Panc1 (cell line): Measurements from ENCODE around the gene BAG1. TPM values are rescaled to one million over a fixed set of nuclear protein-coding genes. Genes with fewer than 3 reads are reported as not detected.

Experiments used
- ATAC-seq: fragments of 200-7000 bp; cut with Tn5 transposase; 2 replicates; pipeline ENCODE4 v1.9.1; 2020; ENCODE audit warnings: mild to moderate bottlenecking, moderate library complexity
- BruUV-seq: library from RNA; stranded (reverse); fragments of 400-500 nt; replicated peaks from 2 replicates; lab custom pipeline; 2021; lab: Mats Ljungman, UMichigan
- CTCF ChIA-PET: fragments of 300-600 bp; sonication (Branson Sonifier 250); formaldehyde crosslinking; loops from one replicate; lab custom pipeline; 2022; ENCODE audit warnings: antibody characterized with exemption; lab: Charles Lee
- POLR2A ChIA-PET: fragments of 300-600 bp; sonication (Branson Sonifier 250); formaldehyde crosslinking; loops from one replicate; lab custom pipeline; 2022; ENCODE audit warnings: antibody characterized with exemption; lab: Charles Lee
- DNase-seq: peaks from one replicate; pipeline ENCODE4 v3.0.0-alpha.2; 2010; ENCODE audit warnings: low read depth, low spot score
- H3K27ac ChIP-seq: 2 replicates; pipeline ENCODE4 v1.5.1; 2011; ENCODE audit warnings: mild to moderate bottlenecking, low read length, inconsistent platforms
- H3K27me3 ChIP-seq: fragments of 200-500 bp; sonication (Bioruptor generic); 2 replicates; pipeline ENCODE4 v1.6.0; 2014; ENCODE audit warnings: low read length, inconsistent platforms; ENCODE audit not compliant: control insufficient read depth, insufficient read depth
- H3K36me3 ChIP-seq: fragments of 200-500 bp; sonication (Bioruptor generic); 2 replicates; pipeline ENCODE4 v1.5.1; 2014; ENCODE audit warnings: inconsistent platforms, mild to moderate bottlenecking, low read length, moderate library complexity; ENCODE audit not compliant: control insufficient read depth, insufficient read depth
- H3K4me1 ChIP-seq: 2 replicates; pipeline ENCODE4 v1.5.1; 2011; ENCODE audit warnings: inconsistent platforms, mild to moderate bottlenecking, low read length, moderate library complexity; ENCODE audit not compliant: control insufficient read depth, insufficient read depth
- H3K4me3 ChIP-seq, 2 experiments: 2 replicates each; pipeline ENCODE4 v1.5.1; 2011 to 2012; ENCODE audit warnings: low read depth in 2 of 2, low read length in 2 of 2, mild to moderate bottlenecking in 2 of 2, inconsistent platforms in 1 of 2, moderate library complexity in 1 of 2
- H3K9me3 ChIP-seq: fragments of 200-500 bp; sonication (Bioruptor generic); 2 replicates; pipeline ENCODE4 v1.5.1; 2014; ENCODE audit warnings: low read depth, mild to moderate bottlenecking, inconsistent platforms, low read length, moderate library complexity; ENCODE audit not compliant: control insufficient read depth, insufficient read depth
- POLR2AphosphoS5 ChIP-seq: IDR thresholded peaks from 2 replicates; pipeline ENCODE4 v1.6.1; 2012; ENCODE audit warnings: mild to moderate bottlenecking, low read depth, low read length, moderate library complexity
- SIN3A ChIP-seq: IDR thresholded peaks from 2 replicates; pipeline ENCODE4 v1.6.1; 2012; ENCODE audit warnings: low read depth, mild to moderate bottlenecking, low read length, moderate library complexity, borderline replicate concordance; ENCODE audit not compliant: insufficient read depth
- TCF7L2 ChIP-seq: IDR thresholded peaks from 2 replicates; pipeline ENCODE4 v1.6.1; 2011; ENCODE audit warnings: mild to moderate bottlenecking, low read depth, low read length, inconsistent platforms
- in situ Hi-C: cut with HindIII; loops from 2 replicates; pipeline ENCODE4 v1.10.0; 2016; ENCODE audit warnings: low sequenced_read_pairs, low pct_unique_long_range_greater_than_20kb
- intact Hi-C: fragments of 100-400 bp; cut with micrococcal nuclease; formaldehyde crosslinking; loops from one replicate; pipeline ENCODE4 v1.10.0; 2022; ENCODE audit not compliant: unreplicated experiment
- total RNA-seq: library from RNA; stranded (reverse); gene quantifications from one replicate; pipeline ENCODE4 v1.2.1, GENCODE V29; 2021; ENCODE audit not compliant: unreplicated experiment
- TF ChIP-seq, protein P1 (sequence below), 2 experiments: IDR thresholded peaks; 2 replicates each; pipeline ENCODE4 v1.6.1; 2011 to 2012; ENCODE audit warnings: low read depth in 2 of 2, control low read depth in 1 of 2, low read length in 1 of 2, mild to moderate bottlenecking in 1 of 2, moderate library complexity in 1 of 2; ENCODE audit not compliant: insufficient read depth in 1 of 2
- TF ChIP-seq, protein P2 (sequence below): fragments of 450-650 bp; IDR thresholded peaks from 2 replicates; pipeline ENCODE4 v1.5.1; 2017; ENCODE audit warnings: mild to moderate bottlenecking

Gene BAG1
- total RNA-seq, 1 experiment from 2014 or later, result 95.8 TPM

DNA sequence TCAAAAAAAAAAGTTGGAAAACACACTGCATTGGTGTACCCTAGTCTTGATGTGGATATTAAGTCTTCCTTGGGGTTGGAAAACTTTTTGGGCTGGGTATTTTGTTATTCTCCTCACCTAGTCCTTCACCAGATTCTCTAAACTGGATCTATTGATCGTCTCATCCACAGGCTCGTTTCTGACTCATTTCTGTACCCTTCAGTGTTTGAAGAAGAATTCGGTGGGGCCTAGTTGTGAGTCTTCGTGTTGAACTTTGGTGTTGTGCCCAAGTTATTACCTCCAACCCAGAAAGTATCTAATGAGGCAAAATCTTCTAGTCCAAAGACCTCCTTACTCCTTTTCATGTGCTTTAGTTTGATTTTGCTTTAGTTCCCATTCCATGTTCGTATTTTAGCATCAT is 27.4 kb upstream of the BAG1 start:
- Histone ChIP-seq H3K4me1 (peaks cover 30% of the 10 kb centered on the region), H3K9me3 (no peaks in the 10 kb centered on the region), H3K27me3 (no peaks in the 10 kb centered on the region), H3K27ac (0 out of 2 replicates have a peak overlapping the region, but pooled peaks have one; percentile 10), H3K4me3 (no peak overlapping the region), H3K36me3 (peaks cover 27% of the 10 kb centered on the region)
- ATAC-seq (no peak), DNase-seq (no peak)
- intact Hi-C loops (no loop called here), in situ Hi-C loops (no loop called here)
- BruUV-seq, result no TSS peak
- ChIA-PET POLR2A (no interaction called here), CTCF (no interaction called here)
- TF ChIP-seq POLR2AphosphoS5, result no peak
- TF ChIP-seq, protein P1, sequence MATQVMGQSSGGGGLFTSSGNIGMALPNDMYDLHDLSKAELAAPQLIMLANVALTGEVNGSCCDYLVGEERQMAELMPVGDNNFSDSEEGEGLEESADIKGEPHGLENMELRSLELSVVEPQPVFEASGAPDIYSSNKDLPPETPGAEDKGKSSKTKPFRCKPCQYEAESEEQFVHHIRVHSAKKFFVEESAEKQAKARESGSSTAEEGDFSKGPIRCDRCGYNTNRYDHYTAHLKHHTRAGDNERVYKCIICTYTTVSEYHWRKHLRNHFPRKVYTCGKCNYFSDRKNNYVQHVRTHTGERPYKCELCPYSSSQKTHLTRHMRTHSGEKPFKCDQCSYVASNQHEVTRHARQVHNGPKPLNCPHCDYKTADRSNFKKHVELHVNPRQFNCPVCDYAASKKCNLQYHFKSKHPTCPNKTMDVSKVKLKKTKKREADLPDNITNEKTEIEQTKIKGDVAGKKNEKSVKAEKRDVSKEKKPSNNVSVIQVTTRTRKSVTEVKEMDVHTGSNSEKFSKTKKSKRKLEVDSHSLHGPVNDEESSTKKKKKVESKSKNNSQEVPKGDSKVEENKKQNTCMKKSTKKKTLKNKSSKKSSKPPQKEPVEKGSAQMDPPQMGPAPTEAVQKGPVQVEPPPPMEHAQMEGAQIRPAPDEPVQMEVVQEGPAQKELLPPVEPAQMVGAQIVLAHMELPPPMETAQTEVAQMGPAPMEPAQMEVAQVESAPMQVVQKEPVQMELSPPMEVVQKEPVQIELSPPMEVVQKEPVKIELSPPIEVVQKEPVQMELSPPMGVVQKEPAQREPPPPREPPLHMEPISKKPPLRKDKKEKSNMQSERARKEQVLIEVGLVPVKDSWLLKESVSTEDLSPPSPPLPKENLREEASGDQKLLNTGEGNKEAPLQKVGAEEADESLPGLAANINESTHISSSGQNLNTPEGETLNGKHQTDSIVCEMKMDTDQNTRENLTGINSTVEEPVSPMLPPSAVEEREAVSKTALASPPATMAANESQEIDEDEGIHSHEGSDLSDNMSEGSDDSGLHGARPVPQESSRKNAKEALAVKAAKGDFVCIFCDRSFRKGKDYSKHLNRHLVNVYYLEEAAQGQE (IDR thresholded peaks at IDR 0.05; ENCODE audit: insufficient read depth in 1 of 2, low read depth in 2 of 2, low read length in 1 of 2), result no peak
- no peak for TF ChIP-seq SIN3A
- TF ChIP-seq, protein P2, sequence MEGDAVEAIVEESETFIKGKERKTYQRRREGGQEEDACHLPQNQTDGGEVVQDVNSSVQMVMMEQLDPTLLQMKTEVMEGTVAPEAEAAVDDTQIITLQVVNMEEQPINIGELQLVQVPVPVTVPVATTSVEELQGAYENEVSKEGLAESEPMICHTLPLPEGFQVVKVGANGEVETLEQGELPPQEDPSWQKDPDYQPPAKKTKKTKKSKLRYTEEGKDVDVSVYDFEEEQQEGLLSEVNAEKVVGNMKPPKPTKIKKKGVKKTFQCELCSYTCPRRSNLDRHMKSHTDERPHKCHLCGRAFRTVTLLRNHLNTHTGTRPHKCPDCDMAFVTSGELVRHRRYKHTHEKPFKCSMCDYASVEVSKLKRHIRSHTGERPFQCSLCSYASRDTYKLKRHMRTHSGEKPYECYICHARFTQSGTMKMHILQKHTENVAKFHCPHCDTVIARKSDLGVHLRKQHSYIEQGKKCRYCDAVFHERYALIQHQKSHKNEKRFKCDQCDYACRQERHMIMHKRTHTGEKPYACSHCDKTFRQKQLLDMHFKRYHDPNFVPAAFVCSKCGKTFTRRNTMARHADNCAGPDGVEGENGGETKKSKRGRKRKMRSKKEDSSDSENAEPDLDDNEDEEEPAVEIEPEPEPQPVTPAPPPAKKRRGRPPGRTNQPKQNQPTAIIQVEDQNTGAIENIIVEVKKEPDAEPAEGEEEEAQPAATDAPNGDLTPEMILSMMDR, result no peak
- no peak for TF ChIP-seq TCF7L2

DNA sequence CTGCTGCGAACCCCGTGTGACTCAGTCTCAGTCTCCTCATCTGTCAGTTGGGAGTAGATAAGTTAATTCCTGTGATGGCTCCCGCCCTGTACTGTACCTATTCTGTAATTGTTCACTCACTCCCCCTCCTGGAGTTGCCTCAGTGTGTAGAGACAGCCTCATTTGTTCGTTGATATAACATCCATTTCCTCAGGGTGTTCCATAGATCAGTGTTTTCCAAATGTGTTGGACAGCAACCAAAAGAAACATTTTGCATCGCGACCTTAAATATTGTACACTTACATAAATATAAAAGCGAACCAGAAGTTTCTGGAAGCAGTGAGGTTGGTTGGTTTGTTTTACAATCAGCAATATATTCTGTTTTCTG is 26.5 kb upstream of the BAG1 start:
- no peak for ATAC-seq
- H3K4me1 ChIP-seq, result peaks cover 30% of the 10 kb centered on the region
- H3K27me3 ChIP-seq, result no peaks in the 10 kb centered on the region
- H3K4me3 ChIP-seq, result peak overlapping the region; percentile 60 to 91
- ChIA-PET CTCF (no interaction called here), POLR2A (interaction anchor here (0.6 kb wide), 1 partner anchor 183 kb away, joined by 3 read pairs; the partner anchor contains the start of gene NOL6)
- TF ChIP-seq, protein P2, result no peak
- TF ChIP-seq TCF7L2 (no peak), SIN3A (no peak), POLR2AphosphoS5 (no peak)
- TF ChIP-seq, protein P1 (IDR thresholded peaks at IDR 0.05; ENCODE audit: insufficient read depth in 1 of 2, low read depth in 2 of 2, low read length in 1 of 2), result no peak
- in situ Hi-C loops (no loop called here), intact Hi-C loops (no loop called here)
- no peaks in the 10 kb centered on the region for H3K9me3 ChIP-seq
- no peak for DNase-seq
- peak overlapping the region; percentile 99 for H3K27ac ChIP-seq
- peaks cover 21% of the 10 kb centered on the region; the same call in 1 of the 2 replicates for H3K36me3 ChIP-seq
- BruUV-seq, result no TSS peak
